Smooth muscle cell (in vitro differentiated cells): ENCODE data around the gene PHAX. TPM values are rescaled to one million over a fixed set of nuclear protein-coding genes. Genes with fewer than 3 reads are reported as not detected.
"Not testable (repeated sequence)": the region's sequence is repeated elsewhere in the genome, so short reads cannot be mapped to it uniquely, and the experiment has no call there.

Experiments used
- DNase-seq: peaks from one replicate; lab custom pipeline; 2025; ENCODE audit not compliant: unreplicated experiment; lab: John Stamatoyannopoulos, UW
- H2AFZ ChIP-seq: fragments of 200-600 bp; sonication (generic); 2 replicates; pipeline ENCODE4 v1.6.0; 2016; ENCODE audit warnings: antibody characterized with exemption, low read depth, mild to moderate bottlenecking
- H3F3A ChIP-seq: fragments of 200-600 bp; sonication (generic); 2 replicates; pipeline ENCODE4 v1.6.0; 2017; ENCODE audit warnings: antibody characterized with exemption, low read depth
- H3K27ac ChIP-seq: fragments of 200-600 bp; sonication (generic); 2 replicates; pipeline ENCODE4 v1.5.1; 2016; ENCODE audit warnings: low read depth, mild to moderate bottlenecking
- H3K27me3 ChIP-seq: fragments of 200-600 bp; sonication (generic); 2 replicates; pipeline ENCODE4 v1.6.1; 2016; ENCODE audit warnings: low read depth, mild to moderate bottlenecking
- H3K36me3 ChIP-seq: fragments of 200-600 bp; sonication (generic); 2 replicates; pipeline ENCODE4 v1.5.1; 2016; ENCODE audit warnings: low read depth
- H3K4me1 ChIP-seq: fragments of 200-600 bp; sonication (generic); 2 replicates; pipeline ENCODE4 v1.5.1; 2016; ENCODE audit warnings: low read depth
- H3K4me2 ChIP-seq: fragments of 200-600 bp; sonication (generic); 2 replicates; pipeline ENCODE4 v1.6.0; 2016; ENCODE audit warnings: mild to moderate bottlenecking
- H3K4me3 ChIP-seq: fragments of 200-600 bp; sonication (generic); 2 replicates; pipeline ENCODE4 v1.5.1; 2016; ENCODE audit warnings: mild to moderate bottlenecking
- H3K79me2 ChIP-seq: fragments of 200-600 bp; sonication (generic); 2 replicates; pipeline ENCODE4 v1.6.0; 2016; ENCODE audit warnings: low read depth, mild to moderate bottlenecking
- H3K9ac ChIP-seq: fragments of 200-600 bp; sonication (generic); 2 replicates; pipeline ENCODE4 v1.6.0; 2016; ENCODE audit warnings: low read depth
- H3K9me3 ChIP-seq: fragments of 200-600 bp; sonication (generic); replicated peaks from 2 replicates; pipeline ENCODE4 v1.5.1; 2016; ENCODE audit warnings: low read depth
- H4K20me1 ChIP-seq: fragments of 200-600 bp; sonication (generic); 2 replicates; pipeline ENCODE4 v1.6.0; 2016; ENCODE audit warnings: low read depth
- CTCF ChIP-seq: fragments of 200-600 bp; sonication (generic); IDR thresholded peaks from 2 replicates; pipeline ENCODE4 v1.5.1; 2017; ENCODE audit warnings: borderline replicate concordance, mild to moderate bottlenecking, antibody characterized with exemption; ENCODE audit not compliant: insufficient read depth, poor library complexity, severe bottlenecking
- WGBS: methylation state at CpG from one replicate; pipeline ENCODE4 v1.1.7; 2016; ENCODE audit warnings: low lambda C conversion rate; 5-methylcytosine and 5-hydroxymethylcytosine counted together
- polyA plus RNA-seq: library from polyadenylated mRNA; unstranded; fragments of >200 nt; fragmentation: Nextera tagmentation; extraction: Ambion mirVana; gene quantifications from 2 replicates; pipeline ENCODE4 v1.2.1, GENCODE V29; 2016
- total RNA-seq: library from RNA; depleted of rRNA; stranded (reverse); fragments of >200 nt; gene quantifications from 2 replicates; pipeline ENCODE4 v1.2.3, GENCODE V29; 2014

PHAX gene
- total and polyA plus RNA-seq, 2 experiments from 2014 or later: 34.4 to 45.4 TPM

DNA sequence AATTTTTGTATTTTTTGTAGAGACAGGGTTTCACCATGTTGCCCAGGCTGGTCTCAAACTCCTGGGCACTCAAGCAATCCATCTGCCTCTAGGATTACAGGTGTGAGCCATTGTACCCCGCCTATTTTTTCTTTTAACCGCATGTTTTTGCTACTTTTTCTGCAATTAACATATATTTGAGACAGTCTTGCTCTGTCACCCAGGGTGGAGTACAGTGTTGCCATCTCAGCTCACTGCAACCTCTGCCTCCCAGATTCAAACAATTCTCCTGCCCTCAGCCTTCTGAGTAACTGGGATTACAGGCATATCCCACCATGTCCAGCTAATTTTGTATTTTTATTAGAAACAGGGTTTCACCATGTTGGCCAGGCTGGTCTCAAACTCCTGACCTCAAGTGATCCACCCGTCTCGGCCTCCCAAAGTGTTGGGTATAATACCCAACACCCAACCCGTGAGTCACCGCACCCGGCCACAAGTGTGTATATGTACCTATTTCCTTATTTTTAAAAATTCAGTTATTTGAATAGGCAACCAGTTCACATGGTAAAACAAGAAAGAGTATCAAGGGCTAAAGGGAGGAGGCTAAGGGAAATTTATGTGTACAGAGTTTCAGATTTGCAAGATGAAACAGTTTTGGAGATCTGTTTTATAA, 13.3 kb downstream of the PHAX start:
- H3F3A ChIP-seq: no peaks in the 10 kb centered on the region
- no peaks in the 10 kb centered on the region for H3K9me3 ChIP-seq
- H3K4me2 ChIP-seq: no peak overlapping the region
- H3K4me3 ChIP-seq: no peak overlapping the region
- H3K27ac ChIP-seq: no peak overlapping the region
- H3K79me2 ChIP-seq: peaks cover 54% of the 10 kb centered on the region
- peaks cover 67% of the 10 kb centered on the region for H4K20me1 ChIP-seq
- H3K9ac ChIP-seq: no peak overlapping the region
- no peak overlapping the region for H2AFZ ChIP-seq
- over 99% methylated on average over 7 of the region's 7 CpGs for WGBS
- DNase-seq: no peak
- no peaks in the 10 kb centered on the region for H3K27me3 ChIP-seq
- H3K4me1 ChIP-seq: no peaks in the 10 kb centered on the region
- no peaks in the 10 kb centered on the region for H3K36me3 ChIP-seq
- TF ChIP-seq CTCF: no peak

DNA sequence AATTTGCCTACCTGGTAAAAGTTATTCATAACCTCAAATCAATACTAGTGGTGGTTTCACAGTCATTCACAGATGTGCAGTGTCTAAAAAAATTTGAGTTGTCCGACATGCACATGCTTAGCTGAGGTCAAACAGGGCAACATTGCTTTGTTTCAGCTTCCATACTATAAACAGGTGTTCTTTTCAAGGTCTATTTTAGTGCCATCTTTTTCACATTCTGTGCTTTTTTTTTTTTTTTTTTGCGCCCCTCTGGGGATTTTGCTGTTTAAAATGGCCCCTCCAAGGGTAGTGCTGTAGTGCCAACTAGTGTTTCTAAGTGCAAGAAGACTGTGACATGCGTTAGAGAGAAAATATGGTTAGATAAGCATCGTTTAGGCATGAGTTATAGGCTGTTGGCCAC, 14.5 kb downstream of the PHAX start:
- Histone ChIP-seq H3K9me3 (no peaks in the 10 kb centered on the region), H3K27ac (no peak overlapping the region), H4K20me1 (peaks cover 56% of the 10 kb centered on the region), H2AFZ (no peak overlapping the region), H3K27me3 (no peaks in the 10 kb centered on the region), H3K9ac (no peak overlapping the region), H3K4me1 (no peaks in the 10 kb centered on the region), H3F3A (no peaks in the 10 kb centered on the region), H3K4me2 (no peak overlapping the region), H3K36me3 (peaks cover 9% of the 10 kb centered on the region), H3K79me2 (peaks cover 42% of the 10 kb centered on the region), H3K4me3 (no peak overlapping the region)
- 96% methylated on average over 4 of the region's 4 CpGs for WGBS
- DNase-seq: no peak
- TF ChIP-seq CTCF: no peak

DNA sequence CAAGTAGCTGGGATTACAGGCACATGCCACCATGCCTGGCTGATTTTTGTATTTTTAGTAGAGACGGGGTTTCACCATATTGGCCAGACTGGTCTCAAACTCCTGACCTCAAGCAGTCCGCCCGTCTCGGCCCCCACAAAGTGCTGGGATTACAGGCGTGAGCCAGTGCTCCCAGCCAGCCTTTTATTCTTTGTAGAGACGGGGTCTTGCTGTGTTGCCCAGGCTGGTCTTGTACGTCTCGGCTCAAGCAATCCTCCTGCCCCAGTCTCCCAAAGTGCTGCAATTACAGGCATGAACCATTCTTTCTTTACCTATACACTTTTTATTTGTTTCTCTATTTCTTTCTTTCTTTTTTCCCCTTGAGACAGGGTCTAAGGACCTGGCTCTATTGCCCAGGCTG, 16.9 kb downstream of the PHAX start:
- not testable (repeated sequence) for H3K4me2 ChIP-seq, H3K9me3 ChIP-seq, DNase-seq, H2AFZ ChIP-seq, H3F3A ChIP-seq, H3K27ac ChIP-seq, H3K27me3 ChIP-seq, H3K4me1 ChIP-seq, H3K9ac ChIP-seq, H3K36me3 ChIP-seq, H3K4me3 ChIP-seq
- Histone ChIP-seq H3K79me2 (peaks cover 20% of the 10 kb centered on the region), H4K20me1 (peaks cover 43% of the 10 kb centered on the region)
- WGBS: 97% methylated on average over 8 of the region's 8 CpGs

- DNase-seq: no peak
- TF ChIP-seq CTCF: no peak
- peaks cover 10% of the 10 kb centered on the region for H3K79me2 ChIP-seq
These were observed 19.0 kb downstream of the PHAX start for GRCh38 chr5:126619781-126620180.

More at GRCh38 chr5:126619781-126620180, 19.0 kb downstream of the PHAX start:
- no peak overlapping the region for H3K9ac ChIP-seq
- peaks cover 3% of the 10 kb centered on the region for H3K4me1 ChIP-seq
- peaks cover 17% of the 10 kb centered on the region for H3F3A ChIP-seq
- no peak overlapping the region for H3K4me2 ChIP-seq
- no peaks in the 10 kb centered on the region for H3K27me3 ChIP-seq
- no peak overlapping the region for H3K4me3 ChIP-seq
- peaks cover 22% of the 10 kb centered on the region for H4K20me1 ChIP-seq
- H2AFZ ChIP-seq: no peak overlapping the region
- H3K9me3 ChIP-seq: no peaks in the 10 kb centered on the region
- WGBS: 88% methylated on average over 2 of the region's 2 CpGs
- peaks cover 9% of the 10 kb centered on the region for H3K36me3 ChIP-seq
- no peak overlapping the region for H3K27ac ChIP-seq
